ENCODE data around the gene IL20RA.

IL20RA gene

DNA sequence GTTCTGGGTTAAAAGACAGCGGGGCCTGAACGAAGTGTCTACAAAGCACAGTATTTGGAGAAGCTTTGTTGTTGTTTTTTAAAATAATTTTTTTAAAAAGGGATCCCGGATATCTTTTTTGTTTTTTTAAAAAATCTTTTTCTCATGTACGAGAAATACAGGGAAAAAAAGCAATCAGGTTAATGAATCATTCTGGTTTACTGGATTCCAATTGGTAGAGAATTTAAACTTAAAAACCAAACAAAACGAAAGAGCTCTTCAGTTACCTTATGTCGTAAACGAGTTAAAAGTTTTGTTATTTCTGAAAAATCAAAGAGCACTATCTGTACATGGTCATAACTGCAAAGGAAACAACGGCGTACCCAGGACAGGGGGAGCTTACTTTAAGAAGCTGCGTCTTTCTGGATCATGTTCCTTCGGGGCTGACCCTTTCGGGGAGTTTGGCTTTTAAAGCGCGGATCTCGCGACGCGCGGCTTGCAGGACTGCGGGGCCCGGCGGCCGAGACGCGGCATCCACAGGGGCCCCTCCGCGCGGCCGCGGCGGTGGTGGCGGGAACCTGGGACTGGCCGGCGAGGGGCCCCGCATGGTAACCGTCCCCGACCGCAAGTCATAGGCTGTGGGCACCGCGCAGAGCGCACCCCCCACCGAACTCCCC, 927 bp downstream of the IL20RA start:
- no peak for DNase-seq

- no peak for DNase-seq
These were observed 4.4 kb downstream of the IL20RA start for GRCh38 chr6:137040393-137040792.

DNA sequence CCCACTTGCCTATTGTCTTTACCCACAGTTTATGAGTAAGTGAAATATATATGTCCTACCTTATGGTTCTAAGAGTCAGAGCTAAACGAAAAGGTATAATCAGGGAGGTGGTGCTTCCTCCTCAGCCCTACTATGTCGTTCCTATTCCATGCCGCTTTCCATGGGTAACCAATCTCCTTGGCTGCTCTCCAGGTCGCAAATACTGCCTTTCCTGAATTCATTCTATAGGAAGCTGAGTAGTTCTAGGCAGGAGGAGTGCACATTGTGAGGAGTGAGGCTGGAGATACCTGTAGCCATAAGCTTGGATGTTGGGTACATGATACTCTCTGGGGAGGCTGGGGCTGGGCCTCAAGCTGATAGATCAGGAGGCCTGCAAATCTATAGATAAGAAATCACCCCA, 5.8 kb downstream of the IL20RA start:
- DNase-seq, result no peak

- DNase-seq, result no peak
These were observed 8.0 kb downstream of the IL20RA start for GRCh38 chr6:137036566-137037300.

GRCh38 chr6:137033828-137034227, 10.9 kb downstream of the IL20RA start:
- DNase-seq, result no peak

DNA sequence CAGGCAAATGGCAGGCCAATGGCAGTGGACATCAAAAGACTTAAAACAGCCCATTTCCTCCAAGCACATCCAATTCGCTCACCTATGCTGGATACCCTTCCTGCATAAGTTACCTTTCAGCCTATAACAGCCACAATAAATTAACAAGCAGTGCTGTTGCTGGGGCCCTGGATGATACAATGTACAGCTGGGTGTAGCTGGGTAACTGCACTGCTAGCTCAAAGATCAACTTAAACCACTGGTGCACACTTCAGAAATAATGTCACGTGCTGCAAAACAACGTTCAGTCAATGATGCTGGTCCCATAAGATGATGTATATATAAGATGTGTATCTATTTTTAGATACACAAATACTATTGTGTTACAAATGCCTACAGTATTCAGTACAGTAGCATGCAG, 13.6 kb downstream of the IL20RA start:
- DNase-seq, result no peak

DNA sequence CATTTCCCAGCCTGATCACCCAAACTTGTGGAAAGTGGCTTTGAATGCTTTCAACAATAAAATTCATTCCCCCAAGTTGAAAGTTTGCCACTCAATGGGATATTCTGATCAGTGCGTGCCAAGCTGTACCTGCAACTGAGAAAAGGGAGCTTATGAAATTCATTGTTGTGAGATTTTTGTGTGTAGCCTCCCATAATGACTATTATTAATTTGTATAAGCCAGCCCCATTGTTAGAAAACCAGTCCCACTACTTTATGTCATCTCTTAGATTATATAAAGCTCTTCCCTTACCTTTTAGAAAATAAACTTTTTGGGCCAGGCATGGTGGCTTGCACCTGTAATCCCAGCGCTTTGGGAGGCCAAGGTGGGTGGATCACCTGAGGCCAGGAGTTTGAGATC, 15.9 kb downstream of the IL20RA start:
- DNase-seq, result no peak

GRCh38 chr6:137025786-137026730, 18.7 kb downstream of the IL20RA start:
- DNase-seq, result no peak

DNA sequence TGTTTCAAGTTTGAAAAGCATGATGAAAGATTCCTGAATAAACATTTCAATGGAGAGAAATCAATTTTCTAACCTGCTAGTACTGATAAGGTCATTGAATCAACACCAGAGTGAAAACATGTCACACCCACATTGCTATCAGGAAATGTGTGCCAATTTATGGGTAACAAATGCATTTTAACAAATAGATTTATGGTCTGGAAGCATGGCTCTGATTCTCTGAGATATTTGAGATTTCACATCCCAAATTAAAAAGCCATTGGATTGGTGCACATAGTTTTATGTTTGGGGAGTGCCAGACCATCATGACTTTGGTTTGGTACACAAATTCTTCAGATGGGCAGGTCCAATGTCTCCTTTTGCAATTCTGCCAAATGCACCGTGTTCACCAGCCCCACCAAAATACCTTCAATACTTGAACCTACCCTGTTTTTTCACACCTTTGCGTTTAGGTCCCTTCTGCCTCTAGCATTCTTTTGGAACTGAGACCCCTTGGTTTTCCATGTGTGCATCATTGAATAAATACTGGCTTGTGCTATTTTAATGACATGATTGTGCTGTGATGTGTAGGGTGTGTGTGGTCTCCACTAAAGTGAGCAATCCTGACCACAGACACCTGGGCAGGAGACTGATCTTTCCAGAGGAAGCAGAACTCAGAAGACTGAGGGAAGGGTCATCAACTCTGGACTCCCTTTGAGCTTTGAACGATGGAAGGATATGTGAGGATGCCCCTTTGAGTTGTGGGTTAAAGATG, 20.4 kb downstream of the IL20RA start:
- no peak for DNase-seq

DNA sequence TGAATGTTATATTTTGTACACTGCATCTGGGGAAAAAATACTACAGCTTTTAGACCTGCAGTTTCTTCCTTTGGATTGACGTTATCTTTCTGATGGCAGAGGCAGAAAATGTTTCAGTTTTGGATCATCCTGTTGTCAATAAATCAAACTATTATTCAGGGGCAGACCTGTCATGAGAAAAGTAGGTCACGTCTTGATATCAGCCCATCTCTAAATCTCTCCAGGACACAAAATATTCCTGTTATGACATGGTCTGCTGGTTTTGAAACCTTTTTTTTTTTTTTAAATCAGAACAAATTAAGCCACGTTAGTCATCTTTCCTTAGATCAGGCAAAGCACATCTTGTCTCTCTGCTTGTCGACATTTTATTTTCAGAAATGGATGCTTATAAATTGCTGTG, 24.0 kb downstream of the IL20RA start:
- no peak for DNase-seq

DNA sequence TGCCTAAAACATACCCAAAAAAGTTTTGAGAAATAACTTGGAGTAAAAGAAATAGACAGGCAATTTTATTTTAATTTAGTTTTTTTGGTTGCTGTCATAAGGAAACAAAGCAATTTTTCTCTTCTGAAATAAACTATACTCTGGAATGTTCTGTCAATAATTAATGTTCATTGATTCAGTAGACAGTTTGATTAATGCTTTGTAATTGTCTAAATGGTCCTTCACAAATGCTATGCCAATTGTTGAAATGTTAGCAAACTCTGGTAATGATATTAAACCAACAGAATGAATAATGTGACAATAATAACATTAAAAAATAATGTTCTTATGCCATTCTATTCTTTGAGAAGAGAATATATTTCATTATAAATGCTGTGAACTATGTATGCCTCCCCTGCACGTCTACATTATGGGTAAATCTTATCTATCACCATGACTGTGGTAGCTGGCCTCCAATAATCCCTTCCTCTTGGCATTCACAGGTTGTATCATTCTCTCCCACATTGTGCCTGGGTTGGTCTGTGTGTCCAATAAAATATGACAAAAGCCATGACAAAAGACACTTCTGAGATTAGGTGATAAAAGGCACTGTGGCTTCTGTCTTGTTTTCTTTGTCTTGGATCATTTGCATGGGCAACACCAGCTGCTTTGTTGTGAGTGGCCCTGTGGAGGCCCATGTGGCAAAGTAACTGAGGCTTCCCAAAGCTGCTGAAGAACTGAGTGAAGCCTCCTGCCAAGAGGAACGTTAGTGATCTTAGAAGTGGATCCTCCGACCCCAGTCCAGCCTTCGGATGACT, 25.1 kb downstream of the IL20RA start:
- DNase-seq, result no peak

DNA sequence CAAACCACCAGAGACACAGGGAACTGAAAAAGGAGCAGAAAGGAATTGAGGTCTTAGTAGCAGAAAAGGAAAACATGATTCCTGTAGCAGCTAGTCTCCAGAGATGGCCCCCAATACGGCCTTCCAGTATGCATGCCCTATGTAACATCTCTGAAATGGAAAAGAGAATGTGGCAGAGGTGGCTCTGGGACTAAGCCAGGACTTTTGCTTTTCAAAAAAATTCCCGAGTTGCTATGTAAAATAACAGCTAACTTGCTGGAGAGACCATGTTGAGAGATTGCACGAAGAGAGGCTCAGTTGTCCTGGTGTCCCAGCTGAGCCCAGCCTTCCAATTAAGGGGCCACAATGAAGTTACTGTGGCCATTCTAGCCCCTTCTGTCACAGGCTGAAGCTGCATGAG, 27.7 kb downstream of the IL20RA start:
- no peak for DNase-seq

DNA sequence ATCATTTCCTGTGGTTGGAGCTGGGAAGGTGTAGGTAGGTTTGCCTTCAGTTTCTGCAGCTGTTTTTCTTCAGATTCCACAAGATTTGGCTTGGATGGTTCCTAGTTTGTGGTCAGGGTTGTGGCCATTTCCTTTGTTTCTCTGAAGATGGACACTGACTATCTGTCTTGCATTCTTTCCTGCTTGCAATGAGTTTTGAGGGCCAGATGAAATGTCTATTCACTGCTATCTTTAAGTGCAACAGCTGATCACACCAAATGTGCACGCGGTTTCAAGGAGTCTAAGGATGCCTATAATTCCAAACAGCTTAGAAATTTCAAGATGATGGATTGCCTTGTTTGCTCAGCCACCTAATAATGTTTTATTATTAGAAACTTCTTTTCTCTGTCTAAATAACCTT, 28.4 kb downstream of the IL20RA start:
- DNase-seq, result no peak

DNA sequence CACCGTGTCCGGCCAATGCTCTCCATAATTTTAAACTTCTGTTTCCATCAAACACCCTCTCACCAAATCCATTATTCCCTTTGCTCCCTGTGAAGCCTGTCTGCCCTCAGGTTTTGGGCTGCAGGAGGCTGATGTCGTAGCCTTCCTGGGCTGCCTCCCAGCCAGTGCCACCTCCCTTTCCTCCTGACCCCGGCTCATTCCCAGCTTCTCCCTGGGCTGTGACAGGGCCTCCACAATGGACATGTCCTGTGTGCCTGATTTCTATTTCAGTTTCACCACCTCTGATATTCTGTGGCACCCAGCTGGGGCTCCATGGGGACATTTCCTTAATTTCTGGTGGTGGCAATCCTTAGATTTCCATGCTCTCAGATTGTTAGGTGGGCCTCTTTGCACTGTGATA, 28.8 kb downstream of the IL20RA start:
- no peak for DNase-seq

DNA sequence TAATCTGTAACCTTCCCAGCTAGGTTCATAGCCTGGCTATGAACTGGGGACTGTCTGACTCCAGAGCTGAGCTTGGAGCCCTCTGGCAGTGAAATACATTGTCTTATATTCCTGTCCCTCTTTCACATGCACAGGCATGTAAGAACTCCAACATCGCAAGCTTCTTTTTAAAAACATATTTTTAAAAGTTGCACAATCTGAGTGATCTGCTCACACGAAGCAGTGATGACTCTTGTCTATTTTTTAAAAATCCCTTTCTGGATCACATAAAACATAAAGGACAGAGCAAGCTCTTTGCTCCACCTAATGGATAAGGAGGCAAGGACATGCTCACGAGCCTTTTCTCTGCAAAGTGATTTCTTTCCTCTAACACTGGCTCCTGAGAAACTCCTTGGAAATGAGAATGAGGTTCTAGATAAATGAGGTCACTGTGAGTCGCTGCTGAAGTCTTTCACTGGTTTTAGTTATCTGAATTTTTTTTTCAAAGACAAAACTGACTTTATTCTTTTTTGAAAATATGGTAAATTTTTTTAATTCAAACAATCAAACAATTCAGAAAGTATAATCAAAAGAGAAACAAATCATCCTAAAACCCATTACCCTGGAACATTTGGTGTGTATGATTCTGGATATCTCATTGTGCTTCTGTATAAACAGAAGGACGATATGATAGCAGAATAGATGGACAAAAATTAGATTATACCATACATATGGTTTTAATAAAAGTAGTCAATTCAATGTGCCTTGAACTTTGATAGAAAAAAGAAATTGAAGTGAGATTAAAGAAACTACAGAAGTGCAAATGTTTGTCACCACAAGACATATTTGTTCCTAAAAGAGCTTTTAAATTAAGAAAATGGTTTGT, 30.8 kb downstream of the IL20RA start:
- DNase-seq, result no peak

GRCh38 chr6:137013031-137013430, 31.7 kb downstream of the IL20RA start:
- DNase-seq, result no peak

GRCh38 chr6:137011406-137011805, 33.4 kb downstream of the IL20RA start:
- no peak for DNase-seq

DNA sequence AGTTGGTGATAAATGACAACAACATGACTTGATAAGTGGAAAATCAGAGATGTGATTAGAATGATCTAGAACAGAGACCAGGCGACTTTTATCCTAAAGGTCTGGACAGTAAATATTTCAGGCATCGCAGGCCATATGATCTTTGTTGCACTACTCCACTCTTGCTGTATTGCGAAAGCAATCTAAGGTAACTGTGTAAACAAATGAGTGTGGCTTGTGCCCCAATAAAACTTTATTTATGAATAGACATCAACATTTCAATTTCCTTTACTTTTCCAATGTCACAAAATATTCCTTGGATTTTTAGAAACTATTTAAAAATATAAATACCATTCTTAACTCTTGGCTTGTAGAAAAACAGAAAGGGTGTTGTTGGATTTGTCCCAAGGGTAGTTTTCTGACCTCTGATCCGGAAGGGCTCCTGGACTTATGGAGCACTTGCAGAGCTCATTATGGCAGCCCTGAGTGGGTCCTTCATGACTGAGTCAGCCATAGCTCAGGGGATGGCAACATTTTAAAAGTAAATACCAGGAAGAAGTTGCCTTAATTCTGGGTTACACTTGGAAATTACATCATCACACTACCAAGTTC, 34.5 kb downstream of the IL20RA start:
- DNase-seq, result no peak

DNA sequence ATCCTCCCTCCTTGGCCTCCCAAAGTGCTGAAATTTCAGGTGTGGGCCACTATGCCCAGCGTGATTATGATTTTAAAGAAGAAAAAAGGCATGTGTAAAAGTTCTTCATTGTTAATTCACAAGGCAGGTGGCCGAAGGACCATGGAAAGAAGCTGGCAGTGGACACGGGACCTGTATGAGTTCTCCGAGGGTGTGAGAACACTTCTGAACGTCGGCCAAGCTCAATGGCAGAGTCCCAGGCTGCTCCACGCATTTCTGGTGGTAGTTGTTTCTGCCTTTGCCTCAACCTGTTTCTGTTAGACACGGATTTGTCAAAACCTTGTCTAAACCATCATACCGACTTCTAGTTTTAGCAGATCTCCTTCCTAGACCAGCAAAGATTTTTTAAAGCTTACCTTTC, 36.6 kb downstream of the IL20RA start:
- no peak for DNase-seq

DNA sequence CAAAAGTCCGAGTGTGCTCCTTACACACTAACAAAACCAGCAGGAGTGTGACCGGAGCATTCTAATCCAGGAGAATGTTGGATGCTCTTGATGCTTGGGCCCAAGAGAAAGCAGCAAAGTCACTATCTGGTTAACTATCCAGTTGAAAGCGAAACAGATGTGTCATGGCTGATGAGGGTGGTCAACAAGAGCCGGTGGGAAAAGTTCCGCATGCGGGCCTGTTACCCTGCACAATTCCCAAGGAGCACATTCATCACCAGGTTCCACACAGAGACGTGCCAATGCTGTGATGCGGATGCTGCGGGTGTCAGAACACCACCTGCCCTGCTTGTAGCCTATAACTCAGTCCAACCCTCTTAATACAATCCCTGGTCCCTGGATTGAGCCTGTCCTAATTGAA, 38.7 kb downstream of the IL20RA start:
- no peak for DNase-seq

DNA sequence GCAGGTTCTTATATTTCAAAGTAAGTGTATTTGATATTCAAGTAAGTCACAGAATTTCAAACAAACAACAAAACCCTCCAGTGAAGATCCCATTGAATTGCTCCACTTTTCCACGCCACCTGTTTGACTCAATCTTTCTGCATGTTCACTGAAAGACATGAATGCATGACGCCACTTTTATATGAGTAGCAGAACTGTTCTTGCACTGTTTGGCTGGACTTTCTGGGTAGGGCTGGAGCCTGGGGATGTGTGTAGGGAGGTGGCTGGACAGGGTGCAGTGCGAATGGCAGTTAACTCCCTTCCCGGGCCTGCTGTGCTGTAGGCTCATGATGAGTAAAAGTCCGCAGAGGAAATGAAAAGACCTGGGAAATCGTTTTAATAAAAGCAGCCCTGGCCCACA, 39.7 kb downstream of the IL20RA start:
- no peak for DNase-seq
